NCI-H1105 treated with DMSO at 0.1 percent for 48 hours (cell line): ENCODE measurements around the gene LYPD6B.

Source experiments
- DNase-seq: peaks from one replicate; lab custom pipeline; 2025; lab: John Stamatoyannopoulos, UW

LYPD6B gene

GRCh38 chr2:149077861-149078260, 39.4 kb downstream of the LYPD6B start:
- no peak for DNase-seq

- DNase-seq = no peak
These were observed 41.6 kb downstream of the LYPD6B start for GRCh38 chr2:149080099-149080498.

DNA sequence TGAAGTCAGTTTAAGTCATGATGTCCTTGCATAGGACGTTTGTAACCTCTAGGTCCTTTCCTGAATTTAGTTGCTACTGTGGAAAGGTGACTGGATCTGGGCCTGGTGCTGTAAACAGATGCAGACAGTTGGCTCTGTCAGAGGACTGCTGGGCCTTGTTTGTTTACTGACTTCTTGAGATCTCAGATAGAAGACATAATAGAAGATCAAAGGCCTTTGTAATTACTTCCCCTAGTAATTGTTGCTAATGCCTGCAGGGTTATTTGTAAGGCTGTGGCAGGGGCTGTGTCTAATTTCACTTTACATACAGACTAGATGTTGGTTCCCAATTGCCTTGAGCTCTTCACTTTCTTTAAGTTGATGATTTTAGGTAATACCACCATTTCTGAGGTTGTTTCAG, 42.5 kb downstream of the LYPD6B start:
- peak; percentile 90 for DNase-seq

DNA sequence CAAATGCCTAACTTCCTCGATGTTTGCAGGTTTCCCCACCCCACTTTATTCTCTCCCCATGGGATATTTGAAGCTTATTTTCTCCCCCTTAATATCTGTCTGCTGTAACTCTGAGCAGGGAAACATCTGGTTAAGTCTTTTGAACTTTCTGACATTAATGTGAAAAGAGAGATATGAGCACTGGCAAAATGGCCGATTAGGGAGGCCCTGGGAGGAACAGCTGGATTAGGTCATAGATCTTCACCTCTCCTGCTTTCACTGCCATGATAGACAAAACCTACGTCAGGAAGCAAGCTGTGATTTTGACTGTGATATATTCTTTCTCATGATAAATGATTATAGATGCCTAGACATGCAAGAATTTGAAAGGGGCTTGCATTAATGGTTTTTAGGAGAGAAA, 43.6 kb downstream of the LYPD6B start:
- no peak for DNase-seq

DNA sequence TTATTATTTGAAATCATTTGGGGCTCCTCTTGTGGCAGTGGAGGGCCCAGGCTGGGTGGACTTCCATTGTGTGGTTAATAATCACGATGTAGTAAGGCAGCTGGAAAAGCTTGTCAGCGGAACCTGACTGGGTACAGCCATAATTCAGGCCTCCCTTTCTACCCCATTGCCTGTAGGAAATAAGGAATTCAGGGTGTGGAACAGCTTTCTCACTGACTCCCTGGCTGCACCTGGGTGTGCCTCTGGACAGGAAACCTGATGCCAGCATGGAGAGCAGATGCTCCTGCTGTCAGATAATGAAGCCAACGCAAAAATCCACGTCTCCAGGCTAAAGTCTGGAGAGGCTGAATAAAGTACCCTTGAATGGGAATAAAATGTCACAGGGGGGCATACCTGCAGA, 44.2 kb downstream of the LYPD6B start:
- peak; percentile 62 for DNase-seq

GRCh38 chr2:149084924-149085795, 46.7 kb downstream of the LYPD6B start:
- DNase-seq = no peak

DNA sequence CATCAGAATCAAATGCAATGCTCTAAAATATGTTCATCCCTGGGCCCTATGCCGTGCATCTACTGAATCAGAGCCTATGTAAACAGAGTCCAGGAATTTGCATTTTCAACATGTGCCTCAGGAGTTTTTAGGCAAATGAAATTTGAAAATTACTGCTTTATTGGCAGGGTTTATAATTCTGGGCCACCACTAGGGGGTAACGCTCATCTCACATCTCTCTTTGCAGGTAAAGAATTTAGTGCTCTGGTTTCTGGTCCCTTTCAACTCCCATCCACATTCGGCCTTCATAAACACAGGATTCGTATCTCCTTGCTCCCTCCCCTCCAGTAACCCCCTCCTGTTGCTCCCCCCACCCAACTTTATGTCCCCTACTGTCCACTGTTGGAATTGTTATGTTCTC, 49.3 kb downstream of the LYPD6B start:
- DNase-seq = no peak

DNA sequence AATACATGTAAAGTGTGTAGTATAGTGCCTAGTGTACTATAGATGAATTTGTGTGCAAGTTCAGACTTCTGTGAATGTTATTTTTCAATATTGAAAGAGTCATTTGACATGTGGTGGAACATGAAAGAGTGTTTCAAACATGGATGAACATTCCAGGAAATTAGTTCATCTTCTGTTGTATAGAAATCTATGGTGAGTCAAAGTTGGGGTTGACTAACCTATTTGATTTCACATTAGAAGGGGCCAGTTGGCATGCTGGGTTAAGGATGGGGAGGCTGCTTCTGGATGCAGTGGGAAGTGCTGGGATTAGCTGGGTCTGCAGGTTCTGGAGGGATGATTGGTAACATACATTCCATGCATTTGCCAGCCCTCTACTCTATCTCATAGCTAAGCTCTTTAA, 50.6 kb downstream of the LYPD6B start:
- DNase-seq = no peak

- DNase-seq = no peak
These were observed 52.2 kb downstream of the LYPD6B start for GRCh38 chr2:149090706-149091105.

DNA sequence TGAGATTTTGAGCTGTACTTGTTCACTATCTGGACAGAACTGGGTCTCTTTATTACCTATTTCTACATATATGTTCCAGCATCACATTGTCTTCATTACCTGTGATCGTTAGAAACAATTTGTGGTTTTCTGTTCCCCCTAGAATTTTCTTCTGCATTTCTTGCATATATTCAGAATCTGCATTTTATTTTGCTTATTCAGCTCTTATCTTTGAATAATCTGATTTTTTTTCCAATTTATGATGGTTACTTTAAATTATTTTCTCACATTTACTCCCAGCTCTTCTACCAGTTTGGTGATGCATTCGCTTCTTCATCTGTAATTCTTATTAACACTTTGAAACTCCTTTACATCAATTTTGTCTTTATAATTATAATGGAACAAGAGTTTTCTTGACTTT, 55.1 kb downstream of the LYPD6B start:
- no peak for DNase-seq

DNA sequence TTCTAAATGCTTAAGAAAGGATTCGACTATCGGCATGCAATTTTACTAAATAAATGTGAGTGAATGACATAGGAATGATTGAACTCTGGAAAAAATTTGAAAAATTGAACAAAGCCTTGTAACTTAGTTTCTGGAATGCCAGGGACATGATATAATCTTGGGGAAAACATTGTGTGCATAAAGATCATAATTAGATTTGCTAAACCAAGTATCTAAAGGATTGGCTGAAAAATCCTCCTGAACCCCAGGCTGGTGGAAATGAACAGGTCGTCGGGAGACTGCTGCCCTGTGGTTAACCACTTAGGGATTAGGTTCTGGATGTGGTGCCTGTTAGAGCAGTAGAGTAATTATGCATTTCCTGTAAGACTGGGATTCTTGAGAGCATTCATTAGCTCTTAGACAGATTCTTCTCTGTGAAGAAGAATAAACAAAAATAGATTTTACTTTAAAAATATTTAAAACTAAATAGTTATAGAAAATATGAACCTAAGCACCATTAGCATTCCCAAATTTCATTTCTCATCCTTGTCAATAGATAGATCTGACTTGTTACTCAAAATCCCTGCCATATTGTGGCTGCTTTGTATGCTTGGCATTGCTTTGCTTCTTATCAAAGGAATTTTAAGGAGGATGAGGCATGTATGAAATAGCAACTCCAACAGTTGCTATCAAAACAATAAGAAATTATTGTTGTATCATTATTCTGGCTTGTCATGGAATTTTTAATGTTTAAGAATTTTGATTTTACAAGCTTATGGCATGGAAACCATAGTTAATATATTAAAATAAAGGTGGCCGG, 55.9 kb downstream of the LYPD6B start:
- no peak for DNase-seq

- no peak for DNase-seq
These were observed 60.2 kb downstream of the LYPD6B start for GRCh38 chr2:149098701-149099100.

- DNase-seq = no peak
These were observed 60.8 kb downstream of the LYPD6B start for GRCh38 chr2:149099298-149099697.

DNA sequence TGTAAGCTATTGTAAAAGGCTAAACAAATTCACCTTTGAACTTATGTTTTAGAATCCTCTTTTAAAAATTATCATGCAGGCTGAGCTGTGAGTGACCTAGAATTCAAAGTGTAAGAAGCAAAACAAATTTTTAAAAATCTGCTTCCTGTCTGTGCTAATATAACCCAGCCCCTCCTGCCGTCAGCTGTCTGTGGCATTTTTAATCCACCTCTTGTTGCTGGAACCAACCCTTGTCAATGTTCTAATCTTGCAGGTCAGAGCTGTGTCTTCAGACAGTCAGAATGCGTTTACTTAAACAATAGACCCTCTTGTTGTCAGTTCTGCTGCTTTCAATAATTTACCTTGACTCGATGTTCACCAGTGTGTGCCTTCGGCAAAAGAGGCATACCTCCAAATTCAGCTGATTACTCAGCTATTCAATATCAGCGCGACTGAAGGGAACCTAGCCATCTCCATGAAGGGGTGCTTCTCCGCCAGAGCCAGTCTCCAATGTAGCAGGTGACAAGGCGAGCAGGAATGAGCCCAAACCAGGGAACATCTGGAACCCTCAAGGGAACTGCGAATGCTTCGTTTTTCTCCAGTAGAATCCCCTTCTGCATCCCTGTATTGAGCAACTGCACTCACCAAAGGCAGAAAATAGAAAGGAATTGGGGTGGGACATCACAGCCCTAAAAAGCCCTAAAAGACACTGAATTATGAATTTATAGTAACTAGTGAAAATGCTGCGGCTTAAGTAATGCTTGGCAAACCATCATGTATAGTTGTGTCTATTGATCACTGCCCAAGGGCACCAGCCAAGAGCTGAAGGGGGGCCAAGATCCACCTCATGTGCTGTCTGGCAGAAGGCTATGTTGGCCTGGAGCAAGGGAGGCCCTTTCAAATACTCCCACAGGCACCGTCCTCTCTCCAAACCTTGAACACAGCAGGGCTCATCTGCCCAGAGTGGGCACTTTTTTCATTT, 62.5 kb downstream of the LYPD6B start:
- DNase-seq = no peak

DNA sequence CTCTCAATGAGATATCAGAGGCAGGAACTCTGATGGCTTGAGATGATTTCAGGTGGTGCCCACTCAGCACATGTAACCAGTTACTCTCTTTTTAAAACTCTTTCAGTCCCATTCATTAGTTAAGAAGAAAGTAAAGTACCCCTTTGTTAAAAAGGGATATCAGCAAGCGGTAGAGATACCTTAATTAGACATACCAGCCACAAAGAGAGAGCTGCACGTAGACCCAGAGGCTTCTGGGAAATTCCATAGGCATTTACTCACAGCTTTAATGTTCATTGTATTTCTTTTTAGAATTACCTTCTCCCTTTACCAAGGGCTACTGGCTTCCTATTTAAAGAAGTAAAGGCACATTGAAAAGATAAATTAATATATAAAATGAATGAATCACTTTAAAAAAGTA, 63.3 kb downstream of the LYPD6B start:
- DNase-seq = no peak

DNA sequence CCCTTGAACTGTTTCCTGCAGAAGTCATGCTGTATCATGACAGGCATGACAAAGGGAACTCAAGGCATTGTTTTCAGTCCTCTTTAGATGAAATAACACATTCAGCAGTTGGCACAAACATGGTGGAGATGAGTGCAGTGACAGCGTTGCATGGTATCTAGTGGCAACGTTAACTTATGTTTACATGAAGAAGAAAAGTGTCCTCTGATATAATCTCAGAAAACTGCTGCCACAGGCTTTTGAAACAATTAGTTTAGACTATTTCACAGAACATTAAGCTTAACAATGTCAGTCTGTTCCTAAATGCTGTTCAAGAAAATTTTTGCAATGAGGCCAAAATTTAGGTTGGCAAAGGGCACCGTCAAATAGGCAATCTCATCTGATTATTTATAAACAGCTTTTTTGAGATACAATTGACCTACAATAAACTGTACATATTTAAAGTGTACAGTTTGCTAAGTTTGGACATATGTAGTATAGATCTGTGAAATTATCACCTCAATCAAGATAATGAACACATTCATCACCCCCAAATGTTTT, 64.7 kb downstream of the LYPD6B start:
- no peak for DNase-seq

GRCh38 chr2:149104221-149104620, 65.7 kb downstream of the LYPD6B start:
- DNase-seq = no peak

DNA sequence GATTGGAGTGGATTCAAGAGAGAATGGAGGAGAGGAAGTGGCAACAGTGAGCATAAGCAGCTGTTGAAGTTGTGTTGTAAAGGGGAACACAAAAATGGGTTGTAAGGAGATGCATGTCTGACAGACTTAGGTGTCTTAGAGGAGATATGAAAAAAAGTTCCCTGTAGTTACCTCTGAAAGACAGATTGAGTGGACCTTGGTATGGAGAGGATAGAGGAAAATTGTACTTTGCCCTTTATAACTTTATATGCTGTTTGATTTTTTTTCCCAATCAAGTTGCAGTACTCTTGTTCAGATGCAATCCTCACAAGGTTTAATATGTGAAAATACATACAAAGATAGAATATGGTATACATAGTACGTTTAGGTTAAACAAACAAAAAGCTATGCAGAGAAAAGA, 73.6 kb downstream of the LYPD6B start:
- DNase-seq = no peak

GRCh38 chr2:149112713-149113112, 74.2 kb downstream of the LYPD6B start:
- DNase-seq = no peak

- no peak for DNase-seq
These were observed 77.3 kb downstream of the LYPD6B start for GRCh38 chr2:149115781-149116180.

DNA sequence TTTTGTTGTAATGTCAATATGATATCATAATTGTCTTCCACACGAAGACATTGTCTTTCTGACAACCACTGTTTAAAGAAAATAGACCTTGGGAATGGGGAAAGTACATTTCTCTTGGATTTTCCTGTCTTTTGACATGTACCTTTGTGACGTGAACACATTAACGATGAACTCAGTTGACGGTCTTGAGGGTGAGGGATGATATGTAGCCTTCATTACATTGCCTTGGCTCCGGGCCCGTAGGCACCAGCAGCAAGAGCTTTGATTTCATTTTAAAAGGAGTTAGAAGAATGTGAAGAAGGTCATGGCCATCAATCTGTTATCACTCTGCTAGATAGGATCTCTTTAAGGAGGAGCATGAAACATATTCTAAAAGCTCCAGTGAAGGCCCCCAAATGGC, 80.9 kb downstream of the LYPD6B start:
- no peak for DNase-seq

DNA sequence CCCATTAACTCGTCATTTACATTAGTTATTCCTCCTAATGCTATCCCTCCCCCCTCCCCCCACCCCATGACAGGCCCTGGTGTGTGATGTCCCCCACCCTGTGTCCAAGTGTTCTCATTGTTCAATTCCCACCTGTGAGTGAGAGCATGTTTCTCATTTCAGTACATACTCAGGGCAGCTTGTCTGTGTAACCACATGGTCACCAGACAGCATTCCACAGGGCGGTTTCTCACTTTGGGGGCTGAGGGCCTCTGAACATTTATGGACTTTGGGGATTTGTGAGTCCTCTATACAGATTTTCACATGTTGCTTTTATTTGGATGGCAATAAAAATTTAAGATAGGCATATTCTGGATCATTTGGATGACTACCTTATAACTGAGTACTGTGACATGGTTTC, 84.0 kb downstream of the LYPD6B start:
- no peak for DNase-seq
